K562 (cell line): ENCODE measurements around the gene TUBA1B. TPM values are rescaled to one million over a fixed set of nuclear protein-coding genes. Genes with fewer than 3 reads are reported as not detected.
A peak's percentile ranks its signal among the peaks of the same experiment; 100 is the strongest.

Experiments used
- BDP1 ChIP-seq: IDR thresholded peaks from 3 replicates; pipeline ENCODE4 v1.6.1; 2011; ENCODE audit not compliant: insufficient read length, insufficient read depth
- CBX5 ChIP-seq: IDR thresholded peaks from 2 replicates; pipeline ENCODE4 v1.6.1; 2014; ENCODE audit warnings: low read depth, borderline replicate concordance
- CEBPB ChIP-seq: fragments of 450-650 bp; IDR thresholded peaks from 2 replicates; pipeline ENCODE4 v1.6.1; 2016; ENCODE audit warnings: missing genetic modification characterization, missing compliant biosample characterization
- E2F8 ChIP-seq: fragments of 450-650 bp; IDR thresholded peaks from 2 replicates; pipeline ENCODE4 v1.7.1; 2018; ENCODE audit warnings: mild to moderate bottlenecking, low read depth; ENCODE audit not compliant: partially characterized antibody
- ELK3 ChIP-seq: fragments of 450-650 bp; formaldehyde crosslinking; IDR thresholded peaks from 2 replicates; pipeline ENCODE4 v1.4.0; 2020; ENCODE audit warnings: mild to moderate bottlenecking
- EWSR1 ChIP-seq: fragments of 450-650 bp; IDR thresholded peaks from 2 replicates; pipeline ENCODE4 v1.6.1; 2018; ENCODE audit warnings: borderline replicate concordance, mild to moderate bottlenecking, low read depth, moderate library complexity; ENCODE audit not compliant: partially characterized antibody
- FOXJ2 ChIP-seq: fragments of 200-800 bp; sonication (Bioruptor generic); IDR thresholded peaks from 2 replicates; pipeline ENCODE4 v1.6.1; 2016; ENCODE audit warnings: missing genetic modification characterization, missing compliant biosample characterization
- GTF2F1 ChIP-seq: IDR thresholded peaks from 2 replicates; pipeline ENCODE4 v1.6.1; 2011; ENCODE audit warnings: low read depth, low read length, improper control_type of control experiment
- HLTF ChIP-seq: fragments of 450-650 bp; IDR thresholded peaks from 2 replicates; pipeline ENCODE4 v1.6.1; 2016
- ID3 ChIP-seq, 2 experiments: fragments of 250-450 bp in 1 of 2; fragments of 450-650 bp in 1 of 2; sonication (Bioruptor Pico) in 1 of 2; IDR thresholded peaks; 2 replicates each; pipeline versions ENCODE4 v1.6.1 to v1.8.0; 2016 to 2021; ENCODE audit warnings: mild to moderate bottlenecking in 2 of 2, moderate library complexity in 2 of 2, missing compliant biosample characterization in 1 of 2, missing genetic modification characterization in 1 of 2
- LARP7 ChIP-seq: fragments of 450-650 bp; IDR thresholded peaks from 2 replicates; pipeline ENCODE4 v1.6.1; 2016
- MTA2 ChIP-seq: fragments of 450-650 bp; IDR thresholded peaks from 2 replicates; pipeline ENCODE4 v1.6.1; 2016; ENCODE audit warnings: low read depth
- SFPQ ChIP-seq: fragments of 200-400 bp; formaldehyde crosslinking; IDR thresholded peaks from 2 replicates; pipeline ENCODE4 v1.6.1; 2017; ENCODE audit warnings: mild to moderate bottlenecking, low read depth, low read length, moderate library complexity
- SMARCA5 ChIP-seq: fragments of 450-650 bp; IDR thresholded peaks from 2 replicates; pipeline ENCODE4 v1.6.1; 2016
- SREBF2 ChIP-seq: sonication (generic); formaldehyde crosslinking; IDR thresholded peaks from 2 replicates; pipeline ENCODE4 v1.4.0; 2020; ENCODE audit warnings: mild to moderate bottlenecking, missing genetic modification reagents
- TCF3 ChIP-seq: sonication (generic); formaldehyde crosslinking; IDR thresholded peaks from 2 replicates; pipeline ENCODE4 v1.4.0; 2020; ENCODE audit warnings: mild to moderate bottlenecking, missing genetic modification reagents
- TEAD1 ChIP-seq, 2 experiments: fragments of 450-650 bp in 1 of 2; sonication (generic) in 1 of 2; formaldehyde crosslinking; IDR thresholded peaks; 2 replicates each; pipeline versions ENCODE4 v1.4.0 to v1.8.0; 2020 to 2022; ENCODE audit warnings: mild to moderate bottlenecking in 2 of 2, missing genetic modification reagents in 1 of 2
- UBTF ChIP-seq, 2 experiments: IDR thresholded peaks; 2 replicates each; pipeline ENCODE4 v1.6.1; 2012; ENCODE audit warnings: improper control_type of control experiment in 2 of 2, low read depth in 2 of 2, low read length in 2 of 2, borderline replicate concordance in 1 of 2
- ZNF785 ChIP-seq: fragments of 250-450 bp; sonication (Bioruptor Pico); IDR thresholded peaks from 2 replicates; pipeline ENCODE4 v1.4.0; 2020; ENCODE audit warnings: mild to moderate bottlenecking
- ZNF830 ChIP-seq: fragments of 250-450 bp; sonication (Bioruptor Pico); IDR thresholded peaks from 2 replicates; pipeline ENCODE4 v1.5.0; 2021; ENCODE audit warnings: mild to moderate bottlenecking
- polyA plus RNA-seq, 8 experiments: library from polyadenylated mRNA; depleted of rRNA in 4 of 8; stranded (reverse) in 5 of 8; unstranded in 3 of 8; fragments of >200 nt; fragmentation: Nextera tagmentation in 2 of 8; fragmentation: Illumina TruSeq in 1 of 8; extraction: Ambion mirVana in 2 of 8; extraction: Trizol in 1 of 8; gene quantifications; 2 replicates each; pipeline versions ENCODE4 v1.2.1 to v1.2.3, GENCODE V29; 2011 to 2014; ENCODE audit warnings: inconsistent platforms in 1 of 8, missing spikeins in 1 of 8
- total RNA-seq, 7 experiments: library from RNA; depleted of rRNA in 6 of 7; stranded (reverse); fragments of >200 nt in 6 of 7; fragmentation: Illumina TruSeq in 2 of 7; extraction: Trizol in 2 of 7; gene quantifications; 2 replicates each; pipeline versions ENCODE4 v1.2.1 to v1.2.3, GENCODE V29; 2011 to 2021; ENCODE audit warnings: low replicate concordance in 1 of 7

Gene TUBA1B
- total and polyA plus RNA-seq, 9 of the 15 experiments (the other 6 are each of a cell fraction or from before 2014, with no cell fraction given): 2,189 to 4,624 (median 2,628) TPM

GRCh38 chr12:49092086-49092815, 38.9 kb downstream of the TUBA1B start (continued):
- TF ChIP-seq SFPQ (no peak), SMARCA5 (no peak), GTF2F1 (no peak), CEBPB (tag) (no peak), SREBF2 (CRISPR knock-in tag) (no peak), ZNF830 (CRISPR knock-in tag) (no peak), MTA2 (peak; percentile 83), E2F8 (peak; percentile 81), ZNF785 (no peak), TEAD1 (CRISPR knock-in tag; IDR thresholded peaks at IDR 0.05) (peak; percentile 23 to 91; a peak in 2 of 4 replicates), BDP1 (no peak), FOXJ2 (no peak), ID3 (CRISPR knock-in tag; IDR thresholded peaks at IDR 0.05) (no peak), ID3 (tag; IDR thresholded peaks at IDR 0.05) (peak; percentile 53; the same call in 1 of the 2 replicates), ELK3 (CRISPR knock-in tag) (no peak), HLTF (no peak), TCF3 (CRISPR knock-in tag) (peak; percentile 95), UBTF (IDR thresholded peaks at IDR 0.05; ENCODE audit: borderline replicate concordance in 1 of 2, low read depth in 2 of 2, low read length in 2 of 2) (peak; percentile 82 to 97), EWSR1 (no peak), LARP7 (no peak), CBX5 (no peak)
